Type B pancreatic cell (in vitro differentiated cells): ENCODE results near the gene DSG4. TPM values are rescaled to one million over a fixed set of nuclear protein-coding genes. Genes with fewer than 3 reads are reported as not detected.
"Not testable (repeated sequence)": the region's sequence is repeated elsewhere in the genome, so short reads cannot be mapped to it uniquely, and the experiment has no call there.

ENCODE experiments used
- DNase-seq: peaks from one replicate; pipeline ENCODE4 v3.0.0; 2021; ENCODE audit warnings: mixed read lengths; ENCODE audit not compliant: unreplicated experiment; ENCODE audit errors: extremely low spot score
- H3K27ac Mint-ChIP-seq: 2 replicates; pipeline ENCODE4 v1.8.0; 2021; ENCODE audit warnings: mild to moderate bottlenecking, mixed read lengths
- H3K27me3 Mint-ChIP-seq: 2 replicates; pipeline ENCODE4 v1.8.0; 2021; ENCODE audit warnings: mixed read lengths
- H3K36me3 Mint-ChIP-seq: 2 replicates; pipeline ENCODE4 v1.8.0; 2021; ENCODE audit warnings: mixed read lengths
- H3K4me1 Mint-ChIP-seq: one replicate; pipeline ENCODE4 v1.8.0; 2021; ENCODE audit warnings: mixed read lengths; ENCODE audit not compliant: unreplicated experiment
- H3K4me3 Mint-ChIP-seq: 2 replicates; pipeline ENCODE4 v1.8.0; 2021; ENCODE audit warnings: mild to moderate bottlenecking, mixed read lengths
- H3K9me3 Mint-ChIP-seq: 2 replicates; pipeline ENCODE4 v1.8.0; 2021; ENCODE audit warnings: mixed read lengths
- CTCF ChIP-seq: fragments of 200-600 bp; sonication (generic); conservative IDR thresholded peaks from 2 replicates; pipeline ENCODE4 v1.5.0; 2021; ENCODE audit warnings: antibody characterized with exemption, mild to moderate bottlenecking
- long read RNA-seq: library from polyadenylated mRNA; unstranded; transcript quantifications from one replicate; pipeline ENCODE4 v2.0.0, GENCODE V29; 2020
- total RNA-seq: library from RNA; stranded (reverse); gene quantifications from 2 replicates; pipeline ENCODE4 v1.2.1, GENCODE V29; 2021; ENCODE audit warnings: low replicate concordance

Gene DSG4
- 0.07 and 0.17 TPM in 2 replicates for total RNA-seq
- long read RNA-seq, partial matches to known transcripts = 0 of 1 reads
- long read RNA-seq, other reads (novel, unspliced or antisense) = 1 of 1 reads

GRCh38 chr18:31376477-31376876 is at the start of gene DSG4:
DSG4 (plus strand) TSS chr18:31376777; CDS start chr18:31376912, 135 bp downstream.
- Mint-ChIP-seq H3K27ac (no peak within 1 kb of the TSS), H3K4me3 (no peak within 1 kb of the TSS)

GRCh38 chr18:31329787-31330438 is 46.7 kb upstream of the DSG4 start:
- Mint-ChIP-seq H3K4me1 (no peaks in the 10 kb centered on the region), H3K4me3 (no peak overlapping the region), H3K27me3 (no peaks in the 10 kb centered on the region), H3K27ac (no peak overlapping the region), H3K9me3 (no peaks in the 10 kb centered on the region), H3K36me3 (no peaks in the 10 kb centered on the region)
- no peak for DNase-seq
- TF ChIP-seq CTCF = no peak

More at GRCh38 chr18:31376477-31376876, at the start of gene DSG4:
- no peak for TF ChIP-seq CTCF
- no peaks in the 10 kb centered on the region for H3K27me3 Mint-ChIP-seq
- no peaks in the 10 kb centered on the region for H3K36me3 Mint-ChIP-seq
- DNase-seq = no peak
- H3K4me1 Mint-ChIP-seq = no peaks in the 10 kb centered on the region
- H3K9me3 Mint-ChIP-seq = no peaks in the 10 kb centered on the region

- H3K27me3 Mint-ChIP-seq = no peaks in the 10 kb centered on the region
- H3K27ac Mint-ChIP-seq = no peak overlapping the region
- no peak for TF ChIP-seq CTCF
- peaks cover 3% of the 10 kb centered on the region for H3K9me3 Mint-ChIP-seq
- H3K36me3 Mint-ChIP-seq = peaks cover 4% of the 10 kb centered on the region
- no peak for DNase-seq
- H3K4me1 Mint-ChIP-seq = no peaks in the 10 kb centered on the region
- H3K4me3 Mint-ChIP-seq = no peak overlapping the region
Observed at GRCh38 chr18:31343454-31343853, 33.1 kb upstream of the DSG4 start.

- not testable (repeated sequence) for H3K4me3 Mint-ChIP-seq, DNase-seq, H3K27ac Mint-ChIP-seq, H3K9me3 Mint-ChIP-seq, H3K4me1 Mint-ChIP-seq, H3K27me3 Mint-ChIP-seq, H3K36me3 Mint-ChIP-seq
Observed at GRCh38 chr18:31353336-31353735, 23.2 kb upstream of the DSG4 start.

- DNase-seq = no peak
- Mint-ChIP-seq H3K9me3 (no peaks in the 10 kb centered on the region), H3K27me3 (no peaks in the 10 kb centered on the region), H3K36me3 (peaks cover 3% of the 10 kb centered on the region), H3K4me1 (no peaks in the 10 kb centered on the region), H3K27ac (no peak overlapping the region), H3K4me3 (no peak overlapping the region)
- no peak for TF ChIP-seq CTCF
Observed at GRCh38 chr18:31354990-31355389, 21.6 kb upstream of the DSG4 start.

GRCh38 chr18:31356025-31356424 is 20.6 kb upstream of the DSG4 start:
- Mint-ChIP-seq H3K4me1 (no peaks in the 10 kb centered on the region), H3K27ac (no peak overlapping the region), H3K9me3 (no peaks in the 10 kb centered on the region), H3K27me3 (no peaks in the 10 kb centered on the region), H3K36me3 (peaks cover 3% of the 10 kb centered on the region), H3K4me3 (no peak overlapping the region)
- TF ChIP-seq CTCF = no peak
- DNase-seq = no peak
